Measurements from ENCODE around the gene LEKR1. TPM values are rescaled to one million over a fixed set of nuclear protein-coding genes. Genes with fewer than 3 reads are reported as not detected.

Gene LEKR1
- total and polyA plus RNA-seq, 9 of the 15 experiments (the other 6 are each of a cell fraction or from before 2014, with no cell fraction given), result 0.76 to 1.8 (median 1.2) TPM

DNA sequence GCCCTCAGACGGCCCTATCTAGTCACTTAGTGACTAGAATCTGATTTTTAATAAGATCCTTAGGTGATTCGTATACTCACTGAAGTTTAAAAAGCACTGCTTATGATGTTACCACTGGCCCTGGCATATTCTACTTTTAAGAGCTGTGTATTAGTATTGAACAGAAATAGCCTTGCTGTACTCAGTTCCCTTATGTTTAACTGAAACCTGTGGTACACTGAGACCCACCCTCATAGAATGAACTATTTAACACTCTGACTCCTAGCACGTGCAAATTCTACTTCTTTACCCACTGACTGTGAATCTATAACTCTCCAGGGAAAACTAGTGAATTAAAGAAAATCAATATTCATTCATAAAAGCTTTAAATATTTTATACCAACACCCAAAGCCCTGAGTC lies 224.9 kb downstream of the LEKR1 start:
- POLR2A ChIA-PET, result interaction anchor here (1.0 to 2.4 kb wide), 3 partner anchors 15 to 31 kb away, joined by 3 to 8 read pairs (median 3); no protein-coding TSS in a partner anchor
- TF ChIP-seq HEY1 (CRISPR knock-in tag; IDR thresholded peaks at IDR 0.05; ENCODE audit: borderline replicate concordance) (no peak), RFX5 (IDR thresholded peaks at IDR 0.05; ENCODE audit: low read depth, low read length) (no peak), ZNF384 (IDR thresholded peaks at IDR 0.05; ENCODE audit: low read depth, low read length) (no peak), PHB (CRISPR knock-in tag; IDR thresholded peaks at IDR 0.05) (no peak), ZNF311 (CRISPR knock-in tag; IDR thresholded peaks at IDR 0.05) (no peak), HLTF (IDR thresholded peaks at IDR 0.05) (no peak), CREB1 (IDR thresholded peaks at IDR 0.05) (no peak), CREB1 (CRISPR knock-in tag; IDR thresholded peaks at IDR 0.05) (no peak), ZNF41 (CRISPR knock-in tag; conservative IDR thresholded peaks at IDR 0.05) (no peak), EWSR1 (IDR thresholded peaks at IDR 0.05; ENCODE audit: borderline replicate concordance, low read depth, partially characterized antibody) (no peak), PURB (CRISPR knock-in tag; IDR thresholded peaks at IDR 0.05; ENCODE audit: low read depth) (no peak), SIN3B (IDR thresholded peaks at IDR 0.05; ENCODE audit: low read depth) (no peak)
- TF ChIP-seq, protein P1, sequence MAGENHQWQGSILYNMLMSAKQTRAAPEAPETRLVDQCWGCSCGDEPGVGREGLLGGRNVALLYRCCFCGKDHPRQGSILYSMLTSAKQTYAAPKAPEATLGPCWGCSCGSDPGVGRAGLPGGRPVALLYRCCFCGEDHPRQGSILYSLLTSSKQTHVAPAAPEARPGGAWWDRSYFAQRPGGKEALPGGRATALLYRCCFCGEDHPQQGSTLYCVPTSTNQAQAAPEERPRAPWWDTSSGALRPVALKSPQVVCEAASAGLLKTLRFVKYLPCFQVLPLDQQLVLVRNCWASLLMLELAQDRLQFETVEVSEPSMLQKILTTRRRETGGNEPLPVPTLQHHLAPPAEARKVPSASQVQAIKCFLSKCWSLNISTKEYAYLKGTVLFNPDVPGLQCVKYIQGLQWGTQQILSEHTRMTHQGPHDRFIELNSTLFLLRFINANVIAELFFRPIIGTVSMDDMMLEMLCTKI (IDR thresholded peaks at IDR 0.05; ENCODE audit: partially characterized antibody), result no peak

More for the DNA sequence above, 224.9 kb downstream of the LEKR1 start:
- ATAC-seq (no peak), FAIRE-seq (no peak), DNase-seq (ENCODE audit: extremely low read depth in 1 of 4, low spot score in 3 of 4) (no peak)
- CTCF ChIA-PET (ENCODE audit: low intra/inter-chr PET ratio), result no interaction called here
- Histone ChIP-seq H3K27me3 (ENCODE audit: control insufficient read depth in 2 of 2, insufficient read depth in 2 of 2, low read length in 2 of 2) (no peaks in the 10 kb centered on the region), H3K4me3 (no peak overlapping the region), H3K9me1 (ENCODE audit: control insufficient read depth, insufficient read depth, low read length) (no peaks in the 10 kb centered on the region), H3K9me3 (replicated peaks; ENCODE audit: control insufficient read depth, insufficient read depth, low read depth, low read length) (no peaks in the 10 kb centered on the region), H3K9ac (ENCODE audit: insufficient read depth in 1 of 2, low read depth in 2 of 2, low read length in 2 of 2) (no peak overlapping the region), H3K27ac (ENCODE audit: extremely low read depth, low read depth, low read length) (no peak overlapping the region), H3K4me2 (ENCODE audit: insufficient read depth, low read length) (no peak overlapping the region), H2AFZ (ENCODE audit: low read depth, low read length) (no peak overlapping the region), H4K20me1 (replicated peaks; ENCODE audit: control insufficient read depth, insufficient read depth, low read length) (no peaks in the 10 kb centered on the region), H3K36me3 (ENCODE audit: control insufficient read depth, insufficient read depth, low read length) (no peaks in the 10 kb centered on the region), H3K79me2 (ENCODE audit: control insufficient read depth, insufficient read depth, low read length) (no peaks in the 10 kb centered on the region), H3K4me1 (replicated peaks in 1 of 2; ENCODE audit: control insufficient read depth in 2 of 2, insufficient read depth in 2 of 2, low read length in 2 of 2) (no peaks in the 10 kb centered on the region; a peak in 1 of 5 replicates)
- in situ Hi-C loops (cut with MboI) (no loop called here), intact Hi-C loops (cut with micrococcal nuclease) (no loop called here)
- WGBS (ENCODE audit: insufficient coverage, low coverage, missing lambda C conversion rate), result 2% methylated on average over 3 of the region's 3 CpGs
- no TSS peak for BruUV-seq (replicated peaks)

Measured in K562 (cell line).